GM23338 (cell line): Measurements from ENCODE around the gene PIEZO2. TPM values are rescaled to one million over a fixed set of nuclear protein-coding genes. Genes with fewer than 3 reads are reported as not detected.

Source experiments
- ATAC-seq: fragments of 200-7000 bp; cut with Tn5 transposase; 3 replicates; pipeline ENCODE4 v1.9.1; 2020
- DNase-seq: peaks from one replicate; pipeline ENCODE4 v3.0.0-alpha.2; 2015; ENCODE audit warnings: low spot score
- H2AFZ ChIP-seq: fragments of 200-600 bp; sonication (generic); 2 replicates; pipeline ENCODE4 v1.8.0; 2016; ENCODE audit warnings: antibody characterized with exemption, mild to moderate bottlenecking, moderate library complexity
- H3F3A ChIP-seq: fragments of 200-600 bp; sonication (generic); replicated peaks from 2 replicates; pipeline ENCODE4 v1.8.0; 2017; ENCODE audit warnings: antibody characterized with exemption, mixed run types, low read depth
- H3K27ac ChIP-seq: fragments of 200-600 bp; sonication (generic); 2 replicates; pipeline ENCODE4 v1.6.1; 2016; ENCODE audit warnings: low read depth
- H3K27me3 ChIP-seq: fragments of 200-600 bp; sonication (generic); 2 replicates; pipeline ENCODE4 v1.8.0; 2016; ENCODE audit warnings: mild to moderate bottlenecking, mixed run types, moderate library complexity; ENCODE audit not compliant: insufficient read depth
- H3K36me3 ChIP-seq: fragments of 200-600 bp; sonication (generic); 2 replicates; pipeline ENCODE4 v1.8.0; 2016; ENCODE audit warnings: mild to moderate bottlenecking; ENCODE audit not compliant: insufficient read depth
- H3K4me1 ChIP-seq: fragments of 200-600 bp; sonication (generic); 2 replicates; pipeline ENCODE4 v1.8.0; 2016; ENCODE audit warnings: mild to moderate bottlenecking, moderate library complexity; ENCODE audit not compliant: insufficient read depth
- H3K4me2 ChIP-seq: fragments of 200-600 bp; sonication (generic); 2 replicates; pipeline ENCODE4 v1.7.1; 2017; ENCODE audit warnings: mixed run types
- H3K4me3 ChIP-seq: fragments of 200-600 bp; sonication (generic); 2 replicates; pipeline ENCODE4 v1.6.1; 2016; ENCODE audit warnings: mixed run types
- H3K79me2 ChIP-seq: fragments of 200-600 bp; sonication (generic); replicated peaks from 2 replicates; pipeline ENCODE4 v1.8.0; 2017; ENCODE audit warnings: mild to moderate bottlenecking; ENCODE audit not compliant: insufficient read depth
- H3K9me2 ChIP-seq: fragments of 200-600 bp; sonication (generic); 2 replicates; pipeline ENCODE4 v1.8.0; 2017; ENCODE audit not compliant: insufficient read depth
- H4K20me1 ChIP-seq: fragments of 200-600 bp; sonication (generic); replicated peaks from 2 replicates; pipeline ENCODE4 v1.8.0; 2017; ENCODE audit warnings: mild to moderate bottlenecking; ENCODE audit not compliant: insufficient read depth
- H3K27ac Mint-ChIP-seq: 2 replicates; pipeline ENCODE4 v1.8.0; 2020; ENCODE audit warnings: inconsistent platforms, mild to moderate bottlenecking, moderate library complexity, mixed read lengths
- H3K27me3 Mint-ChIP-seq: 3 replicates; pipeline ENCODE4 v1.8.0; 2022; ENCODE audit warnings: low read depth, mild to moderate bottlenecking, moderate library complexity, mixed read lengths, inconsistent platforms; ENCODE audit not compliant: insufficient read depth, poor library complexity
- H3K36me3 Mint-ChIP-seq: 3 replicates; pipeline ENCODE4 v1.8.0; 2021; ENCODE audit warnings: low read depth, mild to moderate bottlenecking, inconsistent platforms, moderate library complexity, mixed read lengths
- H3K4me1 Mint-ChIP-seq: 3 replicates; pipeline ENCODE4 v1.8.0; 2020; ENCODE audit warnings: mild to moderate bottlenecking, inconsistent platforms, mixed read lengths
- H3K4me3 Mint-ChIP-seq: 3 replicates; pipeline ENCODE4 v1.8.0; 2021; ENCODE audit warnings: moderate library complexity, mild to moderate bottlenecking, inconsistent platforms, mixed read lengths
- H3K9me3 Mint-ChIP-seq: 3 replicates; pipeline ENCODE4 v1.8.0; 2020; ENCODE audit warnings: moderate library complexity, mild to moderate bottlenecking, inconsistent platforms, mixed read lengths
- CTCF ChIP-seq, 2 experiments: fragments of 200-600 bp in 1 of 2; sonication (generic) in 1 of 2; conservative IDR thresholded peaks; 2 replicates each; pipeline versions ENCODE4 v1.5.1 to v1.6.1; 2016 to 2017; ENCODE audit warnings: antibody characterized with exemption in 2 of 2, low read depth in 2 of 2, mild to moderate bottlenecking in 2 of 2, moderate library complexity in 1 of 2
- EZH2phosphoT487 ChIP-seq: fragments of 200-600 bp; sonication (generic); IDR thresholded peaks from one replicate; pipeline ENCODE4 v1.8.1; 2018; ENCODE audit warnings: antibody characterized with exemption; ENCODE audit not compliant: unreplicated experiment
- JUNB ChIP-seq: IDR thresholded peaks from one replicate; pipeline ENCODE4 v1.6.1; 2016; ENCODE audit warnings: antibody characterized with exemption; ENCODE audit not compliant: unreplicated experiment
- NANOG ChIP-seq: IDR thresholded peaks from 2 replicates; pipeline ENCODE4 v1.6.1; 2016; ENCODE audit warnings: antibody characterized with exemption, borderline replicate concordance
- STAT1 ChIP-seq: IDR thresholded peaks from one replicate; pipeline ENCODE4 v1.6.1; 2016; ENCODE audit warnings: antibody characterized with exemption; ENCODE audit not compliant: unreplicated experiment
- polyA plus RNA-seq: library from polyadenylated mRNA; unstranded; fragments of >200 nt; fragmentation: Nextera tagmentation; extraction: Ambion mirVana; gene quantifications from 2 replicates; pipeline ENCODE4 v1.2.1, GENCODE V29; 2016
- total RNA-seq: library from RNA; depleted of rRNA; stranded (reverse); fragments of >200 nt; shearing (Covaris generic); gene quantifications from 2 replicates; pipeline ENCODE4 v1.2.3, GENCODE V29; 2014
- TF ChIP-seq, protein P1 (sequence below): IDR thresholded peaks from one replicate; pipeline ENCODE4 v1.6.1; 2018; ENCODE audit warnings: antibody characterized with exemption; ENCODE audit not compliant: unreplicated experiment
- TF ChIP-seq, protein P2 (sequence below): fragments of 250-450 bp; sonication (Bioruptor Pico); IDR thresholded peaks from 2 replicates; pipeline ENCODE4 v1.5.0; 2020; ENCODE audit warnings: mild to moderate bottlenecking, moderate library complexity
- TF ChIP-seq, protein P3 (sequence below): IDR thresholded peaks from 2 replicates; pipeline ENCODE4 v1.6.1; 2016; ENCODE audit warnings: antibody characterized with exemption

PIEZO2 gene
- total and polyA plus RNA-seq, 2 experiments from 2014 or later, result 4.8 to 8.2 TPM

GRCh38 chr18:10798727-10799550 lies 350.4 kb downstream of the PIEZO2 start:
- TF ChIP-seq, protein P1, sequence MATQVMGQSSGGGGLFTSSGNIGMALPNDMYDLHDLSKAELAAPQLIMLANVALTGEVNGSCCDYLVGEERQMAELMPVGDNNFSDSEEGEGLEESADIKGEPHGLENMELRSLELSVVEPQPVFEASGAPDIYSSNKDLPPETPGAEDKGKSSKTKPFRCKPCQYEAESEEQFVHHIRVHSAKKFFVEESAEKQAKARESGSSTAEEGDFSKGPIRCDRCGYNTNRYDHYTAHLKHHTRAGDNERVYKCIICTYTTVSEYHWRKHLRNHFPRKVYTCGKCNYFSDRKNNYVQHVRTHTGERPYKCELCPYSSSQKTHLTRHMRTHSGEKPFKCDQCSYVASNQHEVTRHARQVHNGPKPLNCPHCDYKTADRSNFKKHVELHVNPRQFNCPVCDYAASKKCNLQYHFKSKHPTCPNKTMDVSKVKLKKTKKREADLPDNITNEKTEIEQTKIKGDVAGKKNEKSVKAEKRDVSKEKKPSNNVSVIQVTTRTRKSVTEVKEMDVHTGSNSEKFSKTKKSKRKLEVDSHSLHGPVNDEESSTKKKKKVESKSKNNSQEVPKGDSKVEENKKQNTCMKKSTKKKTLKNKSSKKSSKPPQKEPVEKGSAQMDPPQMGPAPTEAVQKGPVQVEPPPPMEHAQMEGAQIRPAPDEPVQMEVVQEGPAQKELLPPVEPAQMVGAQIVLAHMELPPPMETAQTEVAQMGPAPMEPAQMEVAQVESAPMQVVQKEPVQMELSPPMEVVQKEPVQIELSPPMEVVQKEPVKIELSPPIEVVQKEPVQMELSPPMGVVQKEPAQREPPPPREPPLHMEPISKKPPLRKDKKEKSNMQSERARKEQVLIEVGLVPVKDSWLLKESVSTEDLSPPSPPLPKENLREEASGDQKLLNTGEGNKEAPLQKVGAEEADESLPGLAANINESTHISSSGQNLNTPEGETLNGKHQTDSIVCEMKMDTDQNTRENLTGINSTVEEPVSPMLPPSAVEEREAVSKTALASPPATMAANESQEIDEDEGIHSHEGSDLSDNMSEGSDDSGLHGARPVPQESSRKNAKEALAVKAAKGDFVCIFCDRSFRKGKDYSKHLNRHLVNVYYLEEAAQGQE, result no peak
- TF ChIP-seq NANOG (no peak), JUNB (no peak), STAT1 (no peak), CTCF (conservative IDR thresholded peaks at IDR 0.05; ENCODE audit: low read depth in 2 of 2) (no peak), EZH2phosphoT487 (no peak)
- TF ChIP-seq, protein P2, sequence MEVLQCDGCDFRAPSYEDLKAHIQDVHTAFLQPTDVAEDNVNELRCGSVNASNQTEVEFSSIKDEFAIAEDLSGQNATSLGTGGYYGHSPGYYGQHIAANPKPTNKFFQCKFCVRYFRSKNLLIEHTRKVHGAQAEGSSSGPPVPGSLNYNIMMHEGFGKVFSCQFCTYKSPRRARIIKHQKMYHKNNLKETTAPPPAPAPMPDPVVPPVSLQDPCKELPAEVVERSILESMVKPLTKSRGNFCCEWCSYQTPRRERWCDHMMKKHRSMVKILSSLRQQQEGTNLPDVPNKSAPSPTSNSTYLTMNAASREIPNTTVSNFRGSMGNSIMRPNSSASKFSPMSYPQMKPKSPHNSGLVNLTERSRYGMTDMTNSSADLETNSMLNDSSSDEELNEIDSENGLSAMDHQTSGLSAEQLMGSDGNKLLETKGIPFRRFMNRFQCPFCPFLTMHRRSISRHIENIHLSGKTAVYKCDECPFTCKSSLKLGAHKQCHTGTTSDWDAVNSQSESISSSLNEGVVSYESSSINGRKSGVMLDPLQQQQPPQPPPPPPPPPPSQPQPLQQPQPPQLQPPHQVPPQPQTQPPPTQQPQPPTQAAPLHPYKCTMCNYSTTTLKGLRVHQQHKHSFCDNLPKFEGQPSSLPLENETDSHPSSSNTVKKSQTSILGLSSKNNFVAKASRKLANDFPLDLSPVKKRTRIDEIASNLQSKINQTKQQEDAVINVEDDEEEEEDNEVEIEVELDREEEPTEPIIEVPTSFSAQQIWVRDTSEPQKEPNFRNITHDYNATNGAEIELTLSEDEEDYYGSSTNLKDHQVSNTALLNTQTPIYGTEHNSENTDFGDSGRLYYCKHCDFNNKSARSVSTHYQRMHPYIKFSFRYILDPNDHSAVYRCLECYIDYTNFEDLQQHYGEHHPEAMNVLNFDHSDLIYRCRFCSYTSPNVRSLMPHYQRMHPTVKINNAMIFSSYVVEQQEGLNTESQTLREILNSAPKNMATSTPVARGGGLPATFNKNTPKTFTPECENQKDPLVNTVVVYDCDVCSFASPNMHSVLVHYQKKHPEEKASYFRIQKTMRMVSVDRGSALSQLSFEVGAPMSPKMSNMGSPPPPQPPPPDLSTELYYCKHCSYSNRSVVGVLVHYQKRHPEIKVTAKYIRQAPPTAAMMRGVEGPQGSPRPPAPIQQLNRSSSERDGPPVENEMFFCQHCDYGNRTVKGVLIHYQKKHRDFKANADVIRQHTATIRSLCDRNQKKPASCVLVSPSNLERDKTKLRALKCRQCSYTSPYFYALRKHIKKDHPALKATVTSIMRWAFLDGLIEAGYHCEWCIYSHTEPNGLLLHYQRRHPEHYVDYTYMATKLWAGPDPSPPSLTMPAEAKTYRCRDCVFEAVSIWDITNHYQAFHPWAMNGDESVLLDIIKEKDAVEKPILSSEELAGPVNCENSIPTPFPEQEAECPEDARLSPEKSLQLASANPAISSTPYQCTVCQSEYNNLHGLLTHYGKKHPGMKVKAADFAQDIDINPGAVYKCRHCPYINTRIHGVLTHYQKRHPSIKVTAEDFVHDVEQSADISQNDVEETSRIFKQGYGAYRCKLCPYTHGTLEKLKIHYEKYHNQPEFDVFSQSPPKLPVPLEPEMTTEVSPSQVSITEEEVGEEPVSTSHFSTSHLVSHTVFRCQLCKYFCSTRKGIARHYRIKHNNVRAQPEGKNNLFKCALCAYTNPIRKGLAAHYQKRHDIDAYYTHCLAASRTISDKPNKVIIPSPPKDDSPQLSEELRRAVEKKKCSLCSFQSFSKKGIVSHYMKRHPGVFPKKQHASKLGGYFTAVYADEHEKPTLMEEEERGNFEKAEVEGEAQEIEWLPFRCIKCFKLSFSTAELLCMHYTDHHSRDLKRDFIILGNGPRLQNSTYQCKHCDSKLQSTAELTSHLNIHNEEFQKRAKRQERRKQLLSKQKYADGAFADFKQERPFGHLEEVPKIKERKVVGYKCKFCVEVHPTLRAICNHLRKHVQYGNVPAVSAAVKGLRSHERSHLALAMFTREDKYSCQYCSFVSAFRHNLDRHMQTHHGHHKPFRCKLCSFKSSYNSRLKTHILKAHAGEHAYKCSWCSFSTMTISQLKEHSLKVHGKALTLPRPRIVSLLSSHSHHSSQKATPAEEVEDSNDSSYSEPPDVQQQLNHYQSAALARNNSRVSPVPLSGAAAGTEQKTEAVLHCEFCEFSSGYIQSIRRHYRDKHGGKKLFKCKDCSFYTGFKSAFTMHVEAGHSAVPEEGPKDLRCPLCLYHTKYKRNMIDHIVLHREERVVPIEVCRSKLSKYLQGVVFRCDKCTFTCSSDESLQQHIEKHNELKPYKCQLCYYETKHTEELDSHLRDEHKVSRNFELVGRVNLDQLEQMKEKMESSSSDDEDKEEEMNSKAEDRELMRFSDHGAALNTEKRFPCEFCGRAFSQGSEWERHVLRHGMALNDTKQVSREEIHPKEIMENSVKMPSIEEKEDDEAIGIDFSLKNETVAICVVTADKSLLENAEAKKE, result peak; percentile 36; the same call in 1 of the 2 replicates
- TF ChIP-seq, protein P3, sequence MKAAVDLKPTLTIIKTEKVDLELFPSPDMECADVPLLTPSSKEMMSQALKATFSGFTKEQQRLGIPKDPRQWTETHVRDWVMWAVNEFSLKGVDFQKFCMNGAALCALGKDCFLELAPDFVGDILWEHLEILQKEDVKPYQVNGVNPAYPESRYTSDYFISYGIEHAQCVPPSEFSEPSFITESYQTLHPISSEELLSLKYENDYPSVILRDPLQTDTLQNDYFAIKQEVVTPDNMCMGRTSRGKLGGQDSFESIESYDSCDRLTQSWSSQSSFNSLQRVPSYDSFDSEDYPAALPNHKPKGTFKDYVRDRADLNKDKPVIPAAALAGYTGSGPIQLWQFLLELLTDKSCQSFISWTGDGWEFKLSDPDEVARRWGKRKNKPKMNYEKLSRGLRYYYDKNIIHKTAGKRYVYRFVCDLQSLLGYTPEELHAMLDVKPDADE, result no peak
- ATAC-seq (peak; percentile 51), DNase-seq (peak; percentile 18)
- no peaks in the 10 kb centered on the region for H3F3A ChIP-seq
- no peak overlapping the region; the same call in 1 of the 2 replicates for H3K27ac Mint-ChIP-seq
- peak overlapping the region; percentile 3; the same call in 1 of the 2 replicates for H3K4me2 ChIP-seq
- no peak overlapping the region for H3K27ac ChIP-seq
- peaks cover 23% of the 10 kb centered on the region; the same call in 2 of the 3 replicates for H3K36me3 Mint-ChIP-seq
- no peaks in the 10 kb centered on the region for H3K36me3 ChIP-seq
- no peaks in the 10 kb centered on the region; the same call in 2 of the 3 replicates for H3K9me3 Mint-ChIP-seq
- H4K20me1 ChIP-seq, result no peaks in the 10 kb centered on the region
- H3K9me2 ChIP-seq, result no peaks in the 10 kb centered on the region
- peaks cover 15% of the 10 kb centered on the region for H3K4me1 Mint-ChIP-seq
- no peak overlapping the region for H3K4me3 Mint-ChIP-seq
- no peaks in the 10 kb centered on the region for H3K27me3 ChIP-seq
- H3K79me2 ChIP-seq, result no peaks in the 10 kb centered on the region
- H2AFZ ChIP-seq, result no peak overlapping the region
- H3K27me3 Mint-ChIP-seq, result no peaks in the 10 kb centered on the region
- no peak overlapping the region for H3K4me3 ChIP-seq
- peaks cover 20% of the 10 kb centered on the region for H3K4me1 ChIP-seq
